GM13977 (cell line): Measurements from ENCODE around the gene SCEL.

Source experiments
- DNase-seq: peaks from one replicate; pipeline ENCODE4 v3.0.0; 2012; ENCODE audit warnings: low spot score
- CTCF ChIP-seq: IDR thresholded peaks from 2 replicates; pipeline ENCODE4 v1.5.1; 2012; ENCODE audit warnings: mild to moderate bottlenecking, control low read depth; ENCODE audit not compliant: insufficient read depth; ENCODE audit errors: extremely low read depth, missing control alignments
- in situ Hi-C: fragments of 300-500 bp; cut with MboI; formaldehyde crosslinking; loops from one replicate; pipeline ENCODE4 v1.12.0; 2022; ENCODE audit warnings: low sequenced_read_pairs, low pct_unique_long_range_greater_than_20kb, mixed read lengths, inconsistent platforms; ENCODE audit not compliant: unreplicated experiment

Gene SCEL

DNA sequence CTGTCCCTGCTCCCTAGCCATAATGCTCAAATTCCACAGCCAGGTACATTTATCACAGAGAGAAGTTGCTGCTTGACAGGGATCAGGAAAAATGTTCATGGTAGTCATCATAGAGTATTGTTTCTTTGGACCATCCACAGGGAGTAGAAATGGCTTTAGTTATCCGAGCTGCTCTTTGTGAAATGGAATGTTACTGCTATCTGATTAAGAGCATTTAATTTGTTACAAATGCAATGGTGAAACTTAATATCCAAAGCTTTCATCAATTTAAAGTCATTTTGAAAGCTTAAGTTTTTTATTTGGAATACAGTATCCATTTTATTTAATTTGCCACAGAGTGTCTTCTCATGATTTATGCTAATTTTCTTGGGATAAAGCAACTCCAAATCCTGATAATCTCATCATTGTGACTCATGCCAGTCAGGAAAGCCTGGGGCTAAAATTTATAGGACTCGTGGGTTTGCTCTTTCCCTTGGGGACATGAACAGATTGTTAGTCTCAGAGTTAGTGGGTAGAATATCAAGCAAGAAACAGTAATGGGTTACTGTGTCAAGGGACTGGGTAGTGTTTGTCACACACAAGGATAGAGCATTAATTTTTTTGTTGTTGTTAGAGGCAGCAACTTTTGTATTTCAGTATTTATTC is 59.8 kb downstream of the SCEL start:
- in situ Hi-C loops: loop anchor here (25.0 kb wide), 1 partner anchor 517 kb away; no protein-coding TSS in a partner anchor
- no peak for DNase-seq
- TF ChIP-seq CTCF: no peak

GRCh38 chr13:77596777-77597176 is 61.3 kb downstream of the SCEL start:
- DNase-seq: no peak
- in situ Hi-C loops: loop anchor here (25.0 kb wide), 1 partner anchor 516 kb away; no protein-coding TSS in a partner anchor
- TF ChIP-seq CTCF: no peak

- in situ Hi-C loops: loop anchor here (25.0 kb wide), 1 partner anchor 513 kb away; no protein-coding TSS in a partner anchor
- TF ChIP-seq CTCF: no peak
- no peak for DNase-seq
Observed at GRCh38 chr13:77599351-77599750, 63.8 kb downstream of the SCEL start.

DNA sequence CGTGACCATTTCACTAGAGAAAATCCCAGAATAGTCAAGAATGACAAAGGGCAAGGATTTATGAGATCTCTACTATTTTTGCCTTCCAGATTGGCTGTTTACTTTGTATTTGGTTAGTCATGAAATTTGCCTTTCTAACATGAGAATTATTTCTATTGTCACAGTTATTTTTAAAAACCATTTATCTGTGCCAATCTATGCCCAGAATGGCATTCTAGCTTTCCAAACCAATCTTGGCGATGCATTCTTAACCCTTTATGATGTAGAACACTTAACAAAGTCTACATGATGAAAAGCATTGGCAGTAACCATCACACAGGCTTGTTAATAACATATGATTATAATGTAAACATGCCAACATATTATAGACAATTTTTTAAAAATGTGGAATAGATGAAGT is 65.2 kb downstream of the SCEL start:
- in situ Hi-C loops: no loop called here
- no peak for DNase-seq
- TF ChIP-seq CTCF: no peak

GRCh38 chr13:77611068-77611467 is 75.6 kb downstream of the SCEL start:
- in situ Hi-C loops: no loop called here
- no peak for TF ChIP-seq CTCF
- no peak for DNase-seq

DNA sequence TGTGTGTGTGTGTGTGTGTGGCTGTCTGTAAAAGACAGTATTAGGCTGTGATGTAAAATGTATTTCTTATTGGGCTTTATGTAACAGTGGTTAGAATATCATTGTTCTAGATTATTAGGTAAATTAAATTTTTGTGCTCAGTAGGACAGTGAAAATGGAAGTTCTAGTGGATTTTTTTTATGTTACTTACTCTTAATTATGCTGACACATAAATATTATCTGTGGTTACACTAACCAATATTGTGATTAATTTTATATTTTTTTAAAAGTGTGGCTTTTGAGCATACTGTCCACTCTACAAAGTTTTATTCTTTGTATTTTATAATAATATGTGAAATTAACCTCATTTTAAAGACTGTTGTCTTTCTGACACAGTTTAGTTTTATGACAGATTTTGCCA is 80.5 kb downstream of the SCEL start:
- in situ Hi-C loops: no loop called here
- TF ChIP-seq CTCF: no peak
- no peak for DNase-seq
